ENCODE results near the gene SCGB3A1. TPM values are rescaled to one million over a fixed set of nuclear protein-coding genes. Genes with fewer than 3 reads are reported as not detected.

The SCGB3A1 gene
- total RNA-seq, 1 donor from 2014 or later = not detected

- Mint-ChIP-seq H3K4me1 (peaks cover 25% of the 10 kb centered on the region), H3K27me3 (no peaks in the 10 kb centered on the region), H3K4me3 (no peak overlapping the region), H3K27ac (no peak overlapping the region), H3K9me3 (no peaks in the 10 kb centered on the region), H3K36me3 (ENCODE audit: low read depth) (peaks cover 64% of the 10 kb centered on the region)
- DNase-seq = no peak
- intact Hi-C loops (cut with micrococcal nuclease) = no loop called here
These were observed 34.0 kb downstream of the SCGB3A1 start for GRCh38 chr5:180557217-180557809.

- no peaks in the 10 kb centered on the region for H3K9me3 Mint-ChIP-seq
- intact Hi-C loops (cut with micrococcal nuclease) = no loop called here
These were observed 36.0 kb downstream of the SCGB3A1 start for GRCh38 chr5:180555168-180555921.

DNA sequence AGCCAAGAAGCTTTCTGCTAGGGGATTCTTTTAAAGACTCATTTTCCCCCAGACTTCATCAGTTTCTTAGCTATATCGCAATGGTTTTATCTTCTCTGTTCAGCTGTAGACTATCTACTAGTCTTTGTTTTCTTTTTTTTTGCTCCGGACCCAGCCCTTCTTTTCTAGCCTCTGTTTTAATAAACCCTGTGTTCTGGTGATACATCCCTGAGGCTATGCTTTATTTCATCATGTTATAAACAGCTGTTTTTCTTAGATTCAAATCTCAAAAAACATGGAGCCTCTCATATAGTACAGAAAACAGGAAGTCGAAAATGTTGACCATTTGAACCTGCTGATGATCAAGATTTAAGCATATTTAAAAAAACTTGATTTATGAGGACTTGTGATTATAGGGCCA lies 37.8 kb downstream of the SCGB3A1 start:
- Mint-ChIP-seq H3K4me1 (peaks cover 10% of the 10 kb centered on the region), H3K36me3 (ENCODE audit: low read depth) (peaks cover 58% of the 10 kb centered on the region), H3K27ac (no peak overlapping the region), H3K9me3 (no peaks in the 10 kb centered on the region), H3K4me3 (no peak overlapping the region), H3K27me3 (no peaks in the 10 kb centered on the region)
- intact Hi-C loops (cut with micrococcal nuclease) = no loop called here
- no peak for DNase-seq

More at GRCh38 chr5:180555168-180555921, 36.0 kb downstream of the SCGB3A1 start:
- Mint-ChIP-seq H3K4me3 (no peak overlapping the region), H3K27ac (no peak overlapping the region), H3K36me3 (ENCODE audit: low read depth) (peaks cover 63% of the 10 kb centered on the region), H3K4me1 (peaks cover 16% of the 10 kb centered on the region), H3K27me3 (no peaks in the 10 kb centered on the region)
- no peak for DNase-seq

- no peaks in the 10 kb centered on the region for H3K9me3 Mint-ChIP-seq
- no peaks in the 10 kb centered on the region for H3K27me3 Mint-ChIP-seq
- intact Hi-C loops (cut with micrococcal nuclease) = no loop called here
- H3K36me3 Mint-ChIP-seq (ENCODE audit: low read depth) = peaks cover 51% of the 10 kb centered on the region
- no peak overlapping the region for H3K4me3 Mint-ChIP-seq
- peak overlapping the region; percentile 12 for H3K27ac Mint-ChIP-seq
- H3K4me1 Mint-ChIP-seq = peaks cover 7% of the 10 kb centered on the region
- DNase-seq = no peak
These were observed 42.7 kb downstream of the SCGB3A1 start for GRCh38 chr5:180548563-180548962.

DNA sequence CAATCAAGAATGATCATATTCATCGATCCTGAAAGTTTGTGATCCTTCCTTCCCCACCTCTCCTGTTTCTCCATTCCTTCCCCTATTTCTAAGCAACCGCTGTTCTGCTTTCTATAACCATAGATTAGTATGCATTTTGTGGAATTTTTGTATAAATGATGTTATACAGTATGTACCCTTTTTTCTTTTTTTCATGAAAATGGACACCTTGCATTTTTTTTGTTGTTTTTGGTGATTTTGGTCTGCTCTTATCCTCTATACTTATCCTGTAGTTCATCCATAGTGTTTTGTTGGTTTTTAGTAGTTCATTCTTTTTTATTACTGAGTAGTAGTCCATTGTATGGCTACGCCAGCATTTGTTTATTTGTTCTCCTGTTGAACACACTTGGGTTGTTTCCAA lies 46.1 kb downstream of the SCGB3A1 start:
- H3K9me3 Mint-ChIP-seq = no peaks in the 10 kb centered on the region

DNA sequence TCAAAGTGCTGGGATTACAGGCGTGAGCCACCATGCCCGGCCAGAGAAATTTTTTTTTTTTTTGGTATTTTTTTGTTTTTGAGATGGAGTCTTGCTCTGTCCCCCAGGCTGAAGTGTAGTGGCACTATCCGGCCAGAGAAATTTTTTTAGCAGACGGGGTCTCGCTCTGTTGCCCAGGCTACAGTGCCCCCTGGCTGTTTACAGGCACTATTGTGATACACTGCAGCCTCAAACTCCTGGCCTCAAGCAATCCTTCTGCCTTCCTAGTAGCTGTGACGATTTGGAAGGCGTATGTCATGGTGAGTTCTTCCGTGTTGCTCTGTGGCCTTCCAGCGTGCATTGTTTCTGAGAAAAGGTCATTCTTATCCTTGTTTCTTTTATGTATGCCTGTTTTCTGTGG lies 49.6 kb downstream of the SCGB3A1 start:
- H3K4me1 Mint-ChIP-seq = peaks cover 3% of the 10 kb centered on the region
- H3K27me3 Mint-ChIP-seq = no peaks in the 10 kb centered on the region
- H3K4me3 Mint-ChIP-seq = no peak overlapping the region
- peaks cover 44% of the 10 kb centered on the region for H3K36me3 Mint-ChIP-seq (ENCODE audit: low read depth)
- no peak for DNase-seq
- H3K9me3 Mint-ChIP-seq = no peaks in the 10 kb centered on the region
- intact Hi-C loops (cut with micrococcal nuclease) = no loop called here
- no peak overlapping the region for H3K27ac Mint-ChIP-seq

More for the DNA sequence above, 46.1 kb downstream of the SCGB3A1 start:
- Mint-ChIP-seq H3K27ac (no peak overlapping the region), H3K4me1 (peaks cover 7% of the 10 kb centered on the region), H3K4me3 (no peak overlapping the region), H3K36me3 (ENCODE audit: low read depth) (peaks cover 45% of the 10 kb centered on the region), H3K27me3 (no peaks in the 10 kb centered on the region)
- intact Hi-C loops (cut with micrococcal nuclease) = no loop called here
- no peak for DNase-seq

Other genes starting within 250 kb of the SCGB3A1 start
- gene GFPT2, start 238.2 kb downstream of the SCGB3A1 start, total RNA-seq = 0.42 TPM in 1 of 2 replicates, not detected in the other
- gene CNOT6, start 97.1 kb downstream of the SCGB3A1 start, total RNA-seq = 45.3 and 51.6 TPM in 2 replicates
- gene FLT4, start 58.1 kb upstream of the SCGB3A1 start, total RNA-seq = 1.7 and 2.0 TPM in 2 replicates
- gene OR2Y1, start 148.6 kb upstream of the SCGB3A1 start, total RNA-seq = not detected in 2 replicates
- gene MGAT1, start 211.3 kb upstream of the SCGB3A1 start, total RNA-seq = 119 and 122 TPM in 2 replicates